Transverse colon (tissue), 4 donors: ENCODE results near the gene ICOSLG.

ENCODE experiments used
- CTCF ChIP-seq, 5 experiments: fragments of 200-600 bp in 3 of 5; fragments of 450-650 bp in 2 of 5; sonication (generic) in 3 of 5; IDR thresholded peaks; 1 replicate in 2 of 5; 2 replicates in 3 of 5; pipeline ENCODE4 v1.5.1; 2016 to 2017; ENCODE audit warnings: antibody characterized with exemption in 5 of 5, inconsistent platforms in 3 of 5, mild to moderate bottlenecking in 2 of 5, moderate library complexity in 1 of 5
- EP300 ChIP-seq: sonication (generic); formaldehyde crosslinking; IDR thresholded peaks from one replicate; pipeline ENCODE4 v1.6.1; 2017; ENCODE audit warnings: antibody characterized with exemption, low read depth
- POLR2A ChIP-seq: fragments of 450-650 bp; IDR thresholded peaks from one replicate; pipeline ENCODE4 v1.6.1; 2016; ENCODE audit warnings: antibody characterized with exemption, mild to moderate bottlenecking, moderate library complexity
- POLR2AphosphoS5 ChIP-seq, 3 donors: sonication (generic); formaldehyde crosslinking; IDR thresholded peaks; one replicate each; pipeline ENCODE4 v1.6.1; 2016; ENCODE audit warnings: antibody characterized with exemption in 3 of 3

- TF ChIP-seq POLR2A (no peak), POLR2AphosphoS5 (IDR thresholded peaks at IDR 0.05) (no peak), EP300 (no peak), CTCF (IDR thresholded peaks at IDR 0.05) (no peak)
These were observed 20.3 kb upstream of the ICOSLG start for GRCh38 chr21:44260791-44261631.
